Osteocyte (in vitro differentiated cells): ENCODE measurements around the gene DOK1. TPM values are rescaled to one million over a fixed set of nuclear protein-coding genes. Genes with fewer than 3 reads are reported as not detected.

Experiments
- DNase-seq: peaks from one replicate; pipeline ENCODE4 v3.0.0; 2021; ENCODE audit warnings: mixed read lengths; ENCODE audit not compliant: unreplicated experiment; ENCODE audit errors: extremely low spot score
- H3K27ac Mint-ChIP-seq: one replicate; pipeline ENCODE4 v1.8.0; 2021; ENCODE audit warnings: mild to moderate bottlenecking, mixed read lengths; ENCODE audit not compliant: unreplicated experiment
- H3K27me3 Mint-ChIP-seq: one replicate; pipeline ENCODE4 v1.8.0; 2021; ENCODE audit warnings: mixed read lengths; ENCODE audit not compliant: unreplicated experiment
- H3K36me3 Mint-ChIP-seq: one replicate; pipeline ENCODE4 v1.8.0; 2021; ENCODE audit warnings: mixed read lengths; ENCODE audit not compliant: unreplicated experiment
- H3K4me1 Mint-ChIP-seq: one replicate; pipeline ENCODE4 v1.8.0; 2021; ENCODE audit warnings: mixed read lengths; ENCODE audit not compliant: unreplicated experiment
- H3K4me3 Mint-ChIP-seq: one replicate; pipeline ENCODE4 v1.8.0; 2021; ENCODE audit warnings: mild to moderate bottlenecking, moderate library complexity, mixed read lengths; ENCODE audit not compliant: unreplicated experiment
- H3K9me3 Mint-ChIP-seq: one replicate; pipeline ENCODE4 v1.8.0; 2021; ENCODE audit warnings: mixed read lengths; ENCODE audit not compliant: unreplicated experiment
- CTCF ChIP-seq: fragments of 200-600 bp; sonication (generic); IDR thresholded peaks from 2 replicates; pipeline ENCODE4 v1.5.0; 2021; ENCODE audit warnings: antibody characterized with exemption, mild to moderate bottlenecking, moderate library complexity
- total RNA-seq: library from RNA; stranded (reverse); gene quantifications from 2 replicates; pipeline ENCODE4 v1.2.1, GENCODE V29; 2021

Gene DOK1
- total RNA-seq, 1 donor from 2014 or later = 17.7 TPM

GRCh38 chr2:74593826-74594772, 39.6 kb downstream of the DOK1 start:
- Mint-ChIP-seq H3K4me1 (no peaks in the 10 kb centered on the region), H3K4me3 (no peak overlapping the region), H3K36me3 (no peaks in the 10 kb centered on the region), H3K27me3 (peaks cover 71% of the 10 kb centered on the region), H3K27ac (no peak overlapping the region), H3K9me3 (no peaks in the 10 kb centered on the region)
- no peak for DNase-seq
- no peak for TF ChIP-seq CTCF

GRCh38 chr2:74596584-74596983, 42.1 kb downstream of the DOK1 start:
- no peak overlapping the region for H3K4me3 Mint-ChIP-seq
- no peak for TF ChIP-seq CTCF
- no peaks in the 10 kb centered on the region for H3K36me3 Mint-ChIP-seq
- no peak for DNase-seq
- no peak overlapping the region for H3K27ac Mint-ChIP-seq
- no peaks in the 10 kb centered on the region for H3K4me1 Mint-ChIP-seq
- H3K9me3 Mint-ChIP-seq = no peaks in the 10 kb centered on the region
- H3K27me3 Mint-ChIP-seq = peaks cover 69% of the 10 kb centered on the region

GRCh38 chr2:74597410-74597809, 42.9 kb downstream of the DOK1 start:
- no peak for DNase-seq
- peaks cover 71% of the 10 kb centered on the region for H3K27me3 Mint-ChIP-seq
- no peak overlapping the region for H3K4me3 Mint-ChIP-seq
- TF ChIP-seq CTCF = no peak
- H3K9me3 Mint-ChIP-seq = no peaks in the 10 kb centered on the region
- H3K27ac Mint-ChIP-seq = no peak overlapping the region
- no peaks in the 10 kb centered on the region for H3K4me1 Mint-ChIP-seq
- no peaks in the 10 kb centered on the region for H3K36me3 Mint-ChIP-seq

- Mint-ChIP-seq H3K27me3 (peaks cover 78% of the 10 kb centered on the region), H3K36me3 (no peaks in the 10 kb centered on the region), H3K9me3 (no peaks in the 10 kb centered on the region), H3K27ac (no peak overlapping the region), H3K4me1 (no peaks in the 10 kb centered on the region), H3K4me3 (no peak overlapping the region)
- DNase-seq = no peak
- no peak for TF ChIP-seq CTCF
Observed at GRCh38 chr2:74599676-74600075, 45.2 kb downstream of the DOK1 start.

- DNase-seq = no peak
- H3K9me3 Mint-ChIP-seq = no peaks in the 10 kb centered on the region
- H3K27me3 Mint-ChIP-seq = peaks cover 67% of the 10 kb centered on the region
- no peaks in the 10 kb centered on the region for H3K36me3 Mint-ChIP-seq
- H3K27ac Mint-ChIP-seq = no peak overlapping the region
- no peaks in the 10 kb centered on the region for H3K4me1 Mint-ChIP-seq
- TF ChIP-seq CTCF = no peak
- no peak overlapping the region for H3K4me3 Mint-ChIP-seq
Observed at GRCh38 chr2:74602586-74603281, 48.2 kb downstream of the DOK1 start.
